Liver (tissue), 9 donors: ENCODE data around the gene UQCRC2. TPM values are rescaled to one million over a fixed set of nuclear protein-coding genes. Genes with fewer than 3 reads are reported as not detected.

Experiments used
- DNase-seq: peaks from one replicate; pipeline ENCODE4 v3.0.0-alpha.2; 2017; ENCODE audit warnings: low spot score
- H3K27ac ChIP-seq, 2 donors: one replicate each; pipeline ENCODE4 v1.7.0; 2013; ENCODE audit warnings: inconsistent platforms in 2 of 2, low read length in 2 of 2, control low read depth in 1 of 2, low read depth in 1 of 2, mild to moderate bottlenecking in 1 of 2
- H3K27me3 ChIP-seq, 4 donors: one replicate each; pipeline versions ENCODE4 v1.6.1 to v1.7.0; 2013; ENCODE audit warnings: low read length in 3 of 4, inconsistent platforms in 1 of 4, mild to moderate bottlenecking in 1 of 4, moderate library complexity in 1 of 4; ENCODE audit not compliant: control insufficient read depth in 4 of 4, insufficient read depth in 4 of 4
- H3K36me3 ChIP-seq, 4 donors: one replicate each; pipeline versions ENCODE4 v1.6.1 to v1.7.0; 2013; ENCODE audit warnings: low read length in 3 of 4, mild to moderate bottlenecking in 3 of 4, low read depth in 1 of 4, moderate library complexity in 1 of 4; ENCODE audit not compliant: control insufficient read depth in 4 of 4, insufficient read depth in 3 of 4
- H3K4me1 ChIP-seq, 4 donors: one replicate each; pipeline versions ENCODE4 v1.6.1 to v1.7.0; 2013; ENCODE audit warnings: low read length in 3 of 4, mild to moderate bottlenecking in 3 of 4, moderate library complexity in 1 of 4; ENCODE audit not compliant: control insufficient read depth in 4 of 4, insufficient read depth in 4 of 4
- H3K4me3 ChIP-seq, 3 donors: one replicate each; pipeline versions ENCODE4 v1.6.1 to v1.7.0; 2013; ENCODE audit warnings: low read length in 3 of 3, control low read depth in 1 of 3, low read depth in 1 of 3, mild to moderate bottlenecking in 1 of 3
- H3K9ac ChIP-seq, 2 donors: one replicate each; pipeline ENCODE4 v1.7.0; 2013; ENCODE audit warnings: low read length in 2 of 2, mild to moderate bottlenecking in 2 of 2, moderate library complexity in 2 of 2, control low read depth in 1 of 2, low read depth in 1 of 2
- H3K9me3 ChIP-seq, 4 donors: one replicate each; pipeline versions ENCODE4 v1.6.1 to v1.7.0; 2013; ENCODE audit warnings: low read length in 3 of 4; ENCODE audit not compliant: control insufficient read depth in 4 of 4
- CTCF ChIP-seq: fragments of 150-350 bp; IDR thresholded peaks from 2 replicates; pipeline ENCODE4 v1.5.1; 2017; ENCODE audit warnings: improper control_type of control experiment, low read depth, low read length; ENCODE audit not compliant: missing input control
- EGR1 ChIP-seq, 2 donors: IDR thresholded peaks; 2 replicates each; pipeline ENCODE4 v1.6.1; 2016 to 2018; ENCODE audit warnings: antibody characterized with exemption in 2 of 2, low read depth in 2 of 2
- FOXA1 ChIP-seq: IDR thresholded peaks from 2 replicates; pipeline ENCODE4 v1.6.1; 2016; ENCODE audit warnings: antibody characterized with exemption
- FOXA2 ChIP-seq: IDR thresholded peaks from 2 replicates; pipeline ENCODE4 v1.6.1; 2016; ENCODE audit warnings: antibody characterized with exemption
- GABPA ChIP-seq, 2 donors: IDR thresholded peaks in 1 of 2; conservative IDR thresholded peaks in 1 of 2; 2 replicates each; pipeline ENCODE4 v1.6.1; 2016; ENCODE audit warnings: antibody characterized with exemption in 2 of 2, mild to moderate bottlenecking in 1 of 2, moderate library complexity in 1 of 2
- HNF4A ChIP-seq, 2 donors: conservative IDR thresholded peaks; 2 replicates each; pipeline ENCODE4 v1.6.1; 2016; ENCODE audit warnings: antibody characterized with exemption in 2 of 2, mild to moderate bottlenecking in 2 of 2
- HNF4G ChIP-seq: IDR thresholded peaks from 2 replicates; pipeline ENCODE4 v1.6.1; 2016; ENCODE audit warnings: antibody characterized with exemption
- JUND ChIP-seq, 2 donors: IDR thresholded peaks; 2 replicates each; pipeline ENCODE4 v1.6.1; 2016; ENCODE audit warnings: antibody characterized with exemption in 2 of 2
- NR2F2 ChIP-seq: IDR thresholded peaks from 2 replicates; pipeline ENCODE4 v1.6.1; 2016; ENCODE audit warnings: antibody characterized with exemption
- RAD21 ChIP-seq, 2 donors: IDR thresholded peaks; 2 replicates each; pipeline ENCODE4 v1.6.1; 2016; ENCODE audit warnings: antibody characterized with exemption in 2 of 2, mild to moderate bottlenecking in 2 of 2
- REST ChIP-seq: IDR thresholded peaks from 2 replicates; pipeline ENCODE4 v1.6.1; 2016; ENCODE audit warnings: antibody characterized with exemption, mild to moderate bottlenecking
- RXRA ChIP-seq, 2 donors: IDR thresholded peaks; 2 replicates each; pipeline ENCODE4 v1.6.1; 2017 to 2018; ENCODE audit warnings: antibody characterized with exemption in 2 of 2, mild to moderate bottlenecking in 1 of 2
- TAF1 ChIP-seq: conservative IDR thresholded peaks from 2 replicates; pipeline ENCODE4 v1.6.1; 2016; ENCODE audit warnings: antibody characterized with exemption, mild to moderate bottlenecking
- YY1 ChIP-seq: IDR thresholded peaks from 2 replicates; pipeline ENCODE4 v1.6.1; 2016; ENCODE audit warnings: antibody characterized with exemption, mild to moderate bottlenecking
- ZBTB33 ChIP-seq: IDR thresholded peaks from 2 replicates; pipeline ENCODE4 v1.6.1; 2016; ENCODE audit warnings: antibody characterized with exemption
- WGBS: extraction: QIAGEN DNeasy Blood & Tissue Kit; methylation state at CpG from one replicate; pipeline ENCODE4 v1.1.7; 2013; 5-methylcytosine and 5-hydroxymethylcytosine counted together
- polyA plus RNA-seq, 2 donors: library from polyadenylated mRNA; stranded (reverse) in 1 of 2; unstranded in 1 of 2; fragments of 200-250 nt in 1 of 2; fragments of >200 nt in 1 of 2; fragmentation: Nextera tagmentation in 1 of 2; extraction: Ambion mirVana in 1 of 2; gene quantifications; one replicate each; pipeline versions ENCODE4 v1.2.1 to v1.2.3, GENCODE V29; 2013 to 2015
- total RNA-seq, 2 donors: library from RNA; depleted of rRNA; stranded (reverse); fragments of >200 nt; gene quantifications; one replicate each; pipeline ENCODE4 v1.2.3, GENCODE V29; 2014
- TF ChIP-seq, protein P1 (sequence below): IDR thresholded peaks from 2 replicates; pipeline ENCODE4 v1.6.1; 2016; ENCODE audit warnings: antibody characterized with exemption
- TF ChIP-seq, protein P2 (sequence below): IDR thresholded peaks from 2 replicates; pipeline ENCODE4 v1.6.1; 2016; ENCODE audit warnings: antibody characterized with exemption
- donor health status: healthy.
- donor health status: healthy.
- donor health status: healthy.
- donor health status: healthy.
- donor health status: healthy.

Gene UQCRC2
- total and polyA plus RNA-seq, 4 donors = 88.8 to 164 (median 140) TPM

DNA sequence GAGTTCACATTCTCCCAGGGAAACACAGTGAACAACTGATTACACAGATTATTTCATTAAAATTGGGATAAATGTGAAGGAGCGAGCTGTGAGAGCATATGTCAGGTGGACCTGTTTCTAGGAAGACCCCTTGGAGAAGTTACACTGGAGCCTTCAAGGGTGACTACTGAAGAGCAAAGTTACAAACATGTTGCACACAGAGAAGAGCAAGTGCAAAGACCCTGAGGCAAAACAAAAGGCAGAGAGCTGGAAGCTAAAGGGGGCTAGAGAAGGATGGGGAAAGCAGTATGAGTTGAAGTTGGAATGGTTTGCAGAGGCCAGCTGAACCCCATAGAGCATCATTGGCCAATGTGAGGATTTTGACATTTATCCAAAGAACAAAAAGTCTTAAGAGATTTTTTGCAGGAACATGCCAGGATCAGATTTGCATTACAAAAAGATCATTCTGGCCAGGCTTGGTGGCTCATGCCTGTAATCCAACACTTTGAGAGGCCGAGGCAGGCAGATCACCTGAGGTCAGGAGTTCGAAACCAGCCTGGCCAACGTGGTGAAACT, 33.6 kb downstream of the UQCRC2 start:
- Histone ChIP-seq H3K27ac (no peak overlapping the region), H3K9me3 (no peaks in the 10 kb centered on the region), H3K36me3 (peaks cover 6 to 27% (median 25%) of the 10 kb centered on the region in 4 donors), H3K9ac (no peak overlapping the region), H3K27me3 (no peaks in the 10 kb centered on the region), H3K4me3 (no peak overlapping the region), H3K4me1 (no peaks in the 10 kb centered on the region)
- no peak for DNase-seq
- TF ChIP-seq TAF1 (no peak), RAD21 (IDR thresholded peaks at IDR 0.05) (no peak), NR2F2 (no peak), YY1 (no peak), RXRA (IDR thresholded peaks at IDR 0.05) (no peak), HNF4G (no peak), CTCF (no peak), ZBTB33 (no peak), FOXA2 (no peak), REST (no peak), HNF4A (conservative IDR thresholded peaks at IDR 0.05) (no peak), JUND (IDR thresholded peaks at IDR 0.05) (no peak), EGR1 (IDR thresholded peaks at IDR 0.05; ENCODE audit: low read depth in 2 of 2) (no peak), GABPA (IDR thresholded peaks at IDR 0.05 in 1 of 2, conservative IDR thresholded peaks at IDR 0.05 in 1 of 2) (no peak), FOXA1 (no peak)
- TF ChIP-seq, protein P1, sequence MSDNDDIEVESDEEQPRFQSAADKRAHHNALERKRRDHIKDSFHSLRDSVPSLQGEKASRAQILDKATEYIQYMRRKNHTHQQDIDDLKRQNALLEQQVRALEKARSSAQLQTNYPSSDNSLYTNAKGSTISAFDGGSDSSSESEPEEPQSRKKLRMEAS = no peak
- TF ChIP-seq, protein P2, sequence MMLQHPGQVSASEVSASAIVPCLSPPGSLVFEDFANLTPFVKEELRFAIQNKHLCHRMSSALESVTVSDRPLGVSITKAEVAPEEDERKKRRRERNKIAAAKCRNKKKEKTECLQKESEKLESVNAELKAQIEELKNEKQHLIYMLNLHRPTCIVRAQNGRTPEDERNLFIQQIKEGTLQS = no peak
- whole genome bisulfite sequencing = 94% methylated on average over 4 of the region's 4 CpGs
